GM23338 (cell line): ENCODE data around the gene TRAK1. TPM values are rescaled to one million over a fixed set of nuclear protein-coding genes. Genes with fewer than 3 reads are reported as not detected.
A peak's percentile ranks its signal among the peaks of the same experiment; 100 is the strongest.

Experiments
- ATAC-seq: fragments of 200-7000 bp; cut with Tn5 transposase; 3 replicates; pipeline ENCODE4 v1.9.1; 2020
- DNase-seq: peaks from one replicate; pipeline ENCODE4 v3.0.0-alpha.2; 2015; ENCODE audit warnings: low spot score
- H2AFZ ChIP-seq: fragments of 200-600 bp; sonication (generic); 2 replicates; pipeline ENCODE4 v1.8.0; 2016; ENCODE audit warnings: antibody characterized with exemption, mild to moderate bottlenecking, moderate library complexity
- H3F3A ChIP-seq: fragments of 200-600 bp; sonication (generic); replicated peaks from 2 replicates; pipeline ENCODE4 v1.8.0; 2017; ENCODE audit warnings: antibody characterized with exemption, mixed run types, low read depth
- H3K27ac ChIP-seq: fragments of 200-600 bp; sonication (generic); 2 replicates; pipeline ENCODE4 v1.6.1; 2016; ENCODE audit warnings: low read depth
- H3K27me3 ChIP-seq: fragments of 200-600 bp; sonication (generic); 2 replicates; pipeline ENCODE4 v1.8.0; 2016; ENCODE audit warnings: mild to moderate bottlenecking, mixed run types, moderate library complexity; ENCODE audit not compliant: insufficient read depth
- H3K36me3 ChIP-seq: fragments of 200-600 bp; sonication (generic); 2 replicates; pipeline ENCODE4 v1.8.0; 2016; ENCODE audit warnings: mild to moderate bottlenecking; ENCODE audit not compliant: insufficient read depth
- H3K4me1 ChIP-seq: fragments of 200-600 bp; sonication (generic); 2 replicates; pipeline ENCODE4 v1.8.0; 2016; ENCODE audit warnings: mild to moderate bottlenecking, moderate library complexity; ENCODE audit not compliant: insufficient read depth
- H3K4me2 ChIP-seq: fragments of 200-600 bp; sonication (generic); 2 replicates; pipeline ENCODE4 v1.7.1; 2017; ENCODE audit warnings: mixed run types
- H3K4me3 ChIP-seq: fragments of 200-600 bp; sonication (generic); 2 replicates; pipeline ENCODE4 v1.6.1; 2016; ENCODE audit warnings: mixed run types
- H3K79me2 ChIP-seq: fragments of 200-600 bp; sonication (generic); replicated peaks from 2 replicates; pipeline ENCODE4 v1.8.0; 2017; ENCODE audit warnings: mild to moderate bottlenecking; ENCODE audit not compliant: insufficient read depth
- H3K9me2 ChIP-seq: fragments of 200-600 bp; sonication (generic); 2 replicates; pipeline ENCODE4 v1.8.0; 2017; ENCODE audit not compliant: insufficient read depth
- H4K20me1 ChIP-seq: fragments of 200-600 bp; sonication (generic); replicated peaks from 2 replicates; pipeline ENCODE4 v1.8.0; 2017; ENCODE audit warnings: mild to moderate bottlenecking; ENCODE audit not compliant: insufficient read depth
- H3K27ac Mint-ChIP-seq: 2 replicates; pipeline ENCODE4 v1.8.0; 2020; ENCODE audit warnings: inconsistent platforms, mild to moderate bottlenecking, moderate library complexity, mixed read lengths
- H3K27me3 Mint-ChIP-seq: 3 replicates; pipeline ENCODE4 v1.8.0; 2022; ENCODE audit warnings: low read depth, mild to moderate bottlenecking, moderate library complexity, mixed read lengths, inconsistent platforms; ENCODE audit not compliant: insufficient read depth, poor library complexity
- H3K36me3 Mint-ChIP-seq: 3 replicates; pipeline ENCODE4 v1.8.0; 2021; ENCODE audit warnings: low read depth, mild to moderate bottlenecking, inconsistent platforms, moderate library complexity, mixed read lengths
- H3K4me1 Mint-ChIP-seq: 3 replicates; pipeline ENCODE4 v1.8.0; 2020; ENCODE audit warnings: mild to moderate bottlenecking, inconsistent platforms, mixed read lengths
- H3K4me3 Mint-ChIP-seq: 3 replicates; pipeline ENCODE4 v1.8.0; 2021; ENCODE audit warnings: moderate library complexity, mild to moderate bottlenecking, inconsistent platforms, mixed read lengths
- H3K9me3 Mint-ChIP-seq: 3 replicates; pipeline ENCODE4 v1.8.0; 2020; ENCODE audit warnings: moderate library complexity, mild to moderate bottlenecking, inconsistent platforms, mixed read lengths
- CREB1 ChIP-seq: fragments of 250-450 bp; sonication (Bioruptor Pico); IDR thresholded peaks from 2 replicates; pipeline ENCODE4 v1.5.0; 2020; ENCODE audit warnings: low read depth, mild to moderate bottlenecking, moderate library complexity
- CTCF ChIP-seq, 2 experiments: fragments of 200-600 bp in 1 of 2; sonication (generic) in 1 of 2; conservative IDR thresholded peaks; 2 replicates each; pipeline versions ENCODE4 v1.5.1 to v1.6.1; 2016 to 2017; ENCODE audit warnings: antibody characterized with exemption in 2 of 2, low read depth in 2 of 2, mild to moderate bottlenecking in 2 of 2, moderate library complexity in 1 of 2
- ETS1 ChIP-seq: IDR thresholded peaks from 2 replicates; pipeline ENCODE4 v1.6.1; 2016; ENCODE audit warnings: antibody characterized with exemption
- EZH2 ChIP-seq: fragments of 200-600 bp; sonication (generic); IDR thresholded peaks from one replicate; pipeline ENCODE4 v1.8.0; 2017; ENCODE audit warnings: antibody characterized with exemption, mild to moderate bottlenecking, low read depth; ENCODE audit not compliant: unreplicated experiment
- EZH2phosphoT487 ChIP-seq: fragments of 200-600 bp; sonication (generic); IDR thresholded peaks from one replicate; pipeline ENCODE4 v1.8.1; 2018; ENCODE audit warnings: antibody characterized with exemption; ENCODE audit not compliant: unreplicated experiment
- JUNB ChIP-seq: IDR thresholded peaks from one replicate; pipeline ENCODE4 v1.6.1; 2016; ENCODE audit warnings: antibody characterized with exemption; ENCODE audit not compliant: unreplicated experiment
- NANOG ChIP-seq: IDR thresholded peaks from 2 replicates; pipeline ENCODE4 v1.6.1; 2016; ENCODE audit warnings: antibody characterized with exemption, borderline replicate concordance
- POLR2AphosphoS5 ChIP-seq: IDR thresholded peaks from 2 replicates; pipeline ENCODE4 v1.6.1; 2016; ENCODE audit warnings: antibody characterized with exemption, low read depth
- REST ChIP-seq: IDR thresholded peaks from one replicate; pipeline ENCODE4 v1.6.1; 2018; ENCODE audit warnings: antibody characterized with exemption; ENCODE audit not compliant: unreplicated experiment
- STAT1 ChIP-seq: IDR thresholded peaks from one replicate; pipeline ENCODE4 v1.6.1; 2016; ENCODE audit warnings: antibody characterized with exemption; ENCODE audit not compliant: unreplicated experiment
- ZNF114 ChIP-seq: fragments of 250-450 bp; sonication (Bioruptor Pico); IDR thresholded peaks from 2 replicates; pipeline ENCODE4 v1.5.0; 2020; ENCODE audit warnings: mild to moderate bottlenecking, moderate library complexity
- ZNF331 ChIP-seq: fragments of 250-450 bp; sonication (Bioruptor Pico); IDR thresholded peaks from 2 replicates; pipeline ENCODE4 v1.5.0; 2020; ENCODE audit warnings: low read depth, mild to moderate bottlenecking, moderate library complexity
- polyA plus RNA-seq: library from polyadenylated mRNA; unstranded; fragments of >200 nt; fragmentation: Nextera tagmentation; extraction: Ambion mirVana; gene quantifications from 2 replicates; pipeline ENCODE4 v1.2.1, GENCODE V29; 2016
- total RNA-seq: library from RNA; depleted of rRNA; stranded (reverse); fragments of >200 nt; shearing (Covaris generic); gene quantifications from 2 replicates; pipeline ENCODE4 v1.2.3, GENCODE V29; 2014
- TF ChIP-seq, protein P1 (sequence below): fragments of 250-450 bp; sonication (Bioruptor Pico); IDR thresholded peaks from 2 replicates; pipeline ENCODE4 v1.5.0; 2020; ENCODE audit warnings: mild to moderate bottlenecking, moderate library complexity

The TRAK1 gene
- total and polyA plus RNA-seq, 2 experiments from 2014 or later = 13.4 to 47.4 TPM

DNA sequence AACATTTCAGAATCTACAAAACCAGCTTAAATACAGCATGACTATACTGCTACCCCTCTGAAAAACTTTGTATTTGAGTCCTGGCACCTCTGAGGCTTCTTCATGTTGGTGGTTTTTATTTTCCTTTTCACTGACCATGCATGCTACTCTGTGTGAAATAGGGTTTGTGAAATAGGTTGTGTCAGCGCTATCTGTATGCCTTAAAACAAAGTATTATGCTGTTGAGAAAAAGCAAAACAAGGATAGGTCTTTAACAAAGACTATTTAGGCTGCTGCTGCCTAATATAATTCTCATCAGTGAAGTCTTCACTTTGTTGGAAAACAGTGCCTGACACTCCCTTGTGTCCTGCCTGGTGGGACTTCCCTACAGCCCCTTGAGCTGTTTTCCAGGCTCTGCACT, 28.7 kb upstream of the TRAK1 start:
- ATAC-seq = no peak
- H3K9me2 ChIP-seq = no peaks in the 10 kb centered on the region
- peaks cover 58% of the 10 kb centered on the region for H3K4me1 Mint-ChIP-seq
- H2AFZ ChIP-seq = no peak overlapping the region
- H3K36me3 Mint-ChIP-seq = no peaks in the 10 kb centered on the region
- 0 out of 2 replicates have a peak overlapping the region, but pooled peaks have one; percentile 4 for H3K4me2 ChIP-seq
- H3K27ac Mint-ChIP-seq = peak overlapping the region; percentile 80
- no peaks in the 10 kb centered on the region for H3K36me3 ChIP-seq
- peak overlapping the region; percentile 86 for H3K27ac ChIP-seq
- TF ChIP-seq POLR2AphosphoS5 = no peak
- TF ChIP-seq, protein P1, sequence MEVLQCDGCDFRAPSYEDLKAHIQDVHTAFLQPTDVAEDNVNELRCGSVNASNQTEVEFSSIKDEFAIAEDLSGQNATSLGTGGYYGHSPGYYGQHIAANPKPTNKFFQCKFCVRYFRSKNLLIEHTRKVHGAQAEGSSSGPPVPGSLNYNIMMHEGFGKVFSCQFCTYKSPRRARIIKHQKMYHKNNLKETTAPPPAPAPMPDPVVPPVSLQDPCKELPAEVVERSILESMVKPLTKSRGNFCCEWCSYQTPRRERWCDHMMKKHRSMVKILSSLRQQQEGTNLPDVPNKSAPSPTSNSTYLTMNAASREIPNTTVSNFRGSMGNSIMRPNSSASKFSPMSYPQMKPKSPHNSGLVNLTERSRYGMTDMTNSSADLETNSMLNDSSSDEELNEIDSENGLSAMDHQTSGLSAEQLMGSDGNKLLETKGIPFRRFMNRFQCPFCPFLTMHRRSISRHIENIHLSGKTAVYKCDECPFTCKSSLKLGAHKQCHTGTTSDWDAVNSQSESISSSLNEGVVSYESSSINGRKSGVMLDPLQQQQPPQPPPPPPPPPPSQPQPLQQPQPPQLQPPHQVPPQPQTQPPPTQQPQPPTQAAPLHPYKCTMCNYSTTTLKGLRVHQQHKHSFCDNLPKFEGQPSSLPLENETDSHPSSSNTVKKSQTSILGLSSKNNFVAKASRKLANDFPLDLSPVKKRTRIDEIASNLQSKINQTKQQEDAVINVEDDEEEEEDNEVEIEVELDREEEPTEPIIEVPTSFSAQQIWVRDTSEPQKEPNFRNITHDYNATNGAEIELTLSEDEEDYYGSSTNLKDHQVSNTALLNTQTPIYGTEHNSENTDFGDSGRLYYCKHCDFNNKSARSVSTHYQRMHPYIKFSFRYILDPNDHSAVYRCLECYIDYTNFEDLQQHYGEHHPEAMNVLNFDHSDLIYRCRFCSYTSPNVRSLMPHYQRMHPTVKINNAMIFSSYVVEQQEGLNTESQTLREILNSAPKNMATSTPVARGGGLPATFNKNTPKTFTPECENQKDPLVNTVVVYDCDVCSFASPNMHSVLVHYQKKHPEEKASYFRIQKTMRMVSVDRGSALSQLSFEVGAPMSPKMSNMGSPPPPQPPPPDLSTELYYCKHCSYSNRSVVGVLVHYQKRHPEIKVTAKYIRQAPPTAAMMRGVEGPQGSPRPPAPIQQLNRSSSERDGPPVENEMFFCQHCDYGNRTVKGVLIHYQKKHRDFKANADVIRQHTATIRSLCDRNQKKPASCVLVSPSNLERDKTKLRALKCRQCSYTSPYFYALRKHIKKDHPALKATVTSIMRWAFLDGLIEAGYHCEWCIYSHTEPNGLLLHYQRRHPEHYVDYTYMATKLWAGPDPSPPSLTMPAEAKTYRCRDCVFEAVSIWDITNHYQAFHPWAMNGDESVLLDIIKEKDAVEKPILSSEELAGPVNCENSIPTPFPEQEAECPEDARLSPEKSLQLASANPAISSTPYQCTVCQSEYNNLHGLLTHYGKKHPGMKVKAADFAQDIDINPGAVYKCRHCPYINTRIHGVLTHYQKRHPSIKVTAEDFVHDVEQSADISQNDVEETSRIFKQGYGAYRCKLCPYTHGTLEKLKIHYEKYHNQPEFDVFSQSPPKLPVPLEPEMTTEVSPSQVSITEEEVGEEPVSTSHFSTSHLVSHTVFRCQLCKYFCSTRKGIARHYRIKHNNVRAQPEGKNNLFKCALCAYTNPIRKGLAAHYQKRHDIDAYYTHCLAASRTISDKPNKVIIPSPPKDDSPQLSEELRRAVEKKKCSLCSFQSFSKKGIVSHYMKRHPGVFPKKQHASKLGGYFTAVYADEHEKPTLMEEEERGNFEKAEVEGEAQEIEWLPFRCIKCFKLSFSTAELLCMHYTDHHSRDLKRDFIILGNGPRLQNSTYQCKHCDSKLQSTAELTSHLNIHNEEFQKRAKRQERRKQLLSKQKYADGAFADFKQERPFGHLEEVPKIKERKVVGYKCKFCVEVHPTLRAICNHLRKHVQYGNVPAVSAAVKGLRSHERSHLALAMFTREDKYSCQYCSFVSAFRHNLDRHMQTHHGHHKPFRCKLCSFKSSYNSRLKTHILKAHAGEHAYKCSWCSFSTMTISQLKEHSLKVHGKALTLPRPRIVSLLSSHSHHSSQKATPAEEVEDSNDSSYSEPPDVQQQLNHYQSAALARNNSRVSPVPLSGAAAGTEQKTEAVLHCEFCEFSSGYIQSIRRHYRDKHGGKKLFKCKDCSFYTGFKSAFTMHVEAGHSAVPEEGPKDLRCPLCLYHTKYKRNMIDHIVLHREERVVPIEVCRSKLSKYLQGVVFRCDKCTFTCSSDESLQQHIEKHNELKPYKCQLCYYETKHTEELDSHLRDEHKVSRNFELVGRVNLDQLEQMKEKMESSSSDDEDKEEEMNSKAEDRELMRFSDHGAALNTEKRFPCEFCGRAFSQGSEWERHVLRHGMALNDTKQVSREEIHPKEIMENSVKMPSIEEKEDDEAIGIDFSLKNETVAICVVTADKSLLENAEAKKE = no peak
- no peak for TF ChIP-seq JUNB
- TF ChIP-seq REST = no peak
- TF ChIP-seq NANOG = no peak
- no peak for TF ChIP-seq EZH2phosphoT487
- TF ChIP-seq CTCF (conservative IDR thresholded peaks at IDR 0.05; ENCODE audit: low read depth in 2 of 2) = no peak
- no peak for TF ChIP-seq CREB1 (CRISPR knock-in tag)
- TF ChIP-seq ZNF331 (CRISPR knock-in tag) = no peak
- TF ChIP-seq STAT1 = no peak
- no peak for TF ChIP-seq ZNF114 (CRISPR knock-in tag)
- TF ChIP-seq ETS1 = no peak
- no peak for TF ChIP-seq EZH2
- H4K20me1 ChIP-seq = no peaks in the 10 kb centered on the region
- no peaks in the 10 kb centered on the region for H3F3A ChIP-seq
- no peaks in the 10 kb centered on the region for H3K27me3 ChIP-seq
- H3K4me3 Mint-ChIP-seq = no peak overlapping the region
- peaks cover 32% of the 10 kb centered on the region for H3K79me2 ChIP-seq
- H3K27me3 Mint-ChIP-seq = peaks cover 6% of the 10 kb centered on the region
- peaks cover 29% of the 10 kb centered on the region for H3K4me1 ChIP-seq
- H3K9me3 Mint-ChIP-seq = no peaks in the 10 kb centered on the region
- no peak overlapping the region for H3K4me3 ChIP-seq
- no peak for DNase-seq
